ENCODE results near the gene MAP3K6. TPM values are rescaled to one million over a fixed set of nuclear protein-coding genes. Genes with fewer than 3 reads are reported as not detected.

MAP3K6 gene
- total RNA-seq, 1 donor from 2014 or later = 17.9 TPM

GRCh38 chr1:27379564-27380122 lies 12.9 kb upstream of the MAP3K6 start:
- no peak for DNase-seq (ENCODE audit: extremely low read depth, low read depth, low spot score)

GRCh38 chr1:27377760-27378495 lies 11.2 kb upstream of the MAP3K6 start:
- no peak for DNase-seq (ENCODE audit: extremely low read depth, low read depth, low spot score)

GRCh38 chr1:27374362-27375086 lies 7.8 kb upstream of the MAP3K6 start, which contains the start of gene FCN3:
Gene FCN3, minus strand, starts transcription at chr1:27374824. Its CDS starts 6 bp downstream, at chr1:27374818.
- DNase-seq (ENCODE audit: extremely low read depth, low read depth, low spot score) = no peak

GRCh38 chr1:27372808-27373690 lies 6.3 kb upstream of the MAP3K6 start:
- no peak for DNase-seq (ENCODE audit: extremely low read depth, low read depth, low spot score)

GRCh38 chr1:27372022-27372807 lies 5.5 kb upstream of the MAP3K6 start:
- no peak for DNase-seq (ENCODE audit: extremely low read depth, low read depth, low spot score)

GRCh38 chr1:27368869-27369582 lies 2.3 kb upstream of the MAP3K6 start:
- DNase-seq (ENCODE audit: extremely low read depth, low read depth, low spot score) = no peak

GRCh38 chr1:27367160-27367650 lies 444 bp upstream of the MAP3K6 start:
- DNase-seq (ENCODE audit: extremely low read depth, low read depth, low spot score) = no peak

- no peak for DNase-seq (ENCODE audit: extremely low read depth, low read depth, low spot score)
Observed at GRCh38 chr1:27366113-27366410, 699 bp downstream of the MAP3K6 start.

- no peak for DNase-seq (ENCODE audit: extremely low read depth, low read depth, low spot score)
Observed at GRCh38 chr1:27365372-27366112, 1.2 kb downstream of the MAP3K6 start.

- DNase-seq (ENCODE audit: extremely low read depth, low read depth, low spot score) = no peak
Observed at GRCh38 chr1:27364696-27365371, 1.9 kb downstream of the MAP3K6 start.

GRCh38 chr1:27363766-27364695 lies 2.7 kb downstream of the MAP3K6 start:
- DNase-seq (ENCODE audit: extremely low read depth, low read depth, low spot score) = no peak

- DNase-seq (ENCODE audit: extremely low read depth, low read depth, low spot score) = no peak
Observed at GRCh38 chr1:27361553-27361952, 5.2 kb downstream of the MAP3K6 start.

- DNase-seq (ENCODE audit: extremely low read depth, low read depth, low spot score) = no peak
Observed at GRCh38 chr1:27361044-27361402, 5.7 kb downstream of the MAP3K6 start.

GRCh38 chr1:27360159-27361043 lies 6.4 kb downstream of the MAP3K6 start:
- DNase-seq (ENCODE audit: extremely low read depth, low read depth, low spot score) = no peak

GRCh38 chr1:27359822-27360158 lies 7.0 kb downstream of the MAP3K6 start:
- DNase-seq (ENCODE audit: extremely low read depth, low read depth, low spot score) = no peak

GRCh38 chr1:27358928-27359313 lies 7.8 kb downstream of the MAP3K6 start:
- no peak for DNase-seq (ENCODE audit: extremely low read depth, low read depth, low spot score)
